ENCODE data around the gene OLFM1. TPM values are rescaled to one million over a fixed set of nuclear protein-coding genes. Genes with fewer than 3 reads are reported as not detected.

Gene OLFM1
- total RNA-seq, 1 experiment from 2014 or later: 3.5 TPM

DNA sequence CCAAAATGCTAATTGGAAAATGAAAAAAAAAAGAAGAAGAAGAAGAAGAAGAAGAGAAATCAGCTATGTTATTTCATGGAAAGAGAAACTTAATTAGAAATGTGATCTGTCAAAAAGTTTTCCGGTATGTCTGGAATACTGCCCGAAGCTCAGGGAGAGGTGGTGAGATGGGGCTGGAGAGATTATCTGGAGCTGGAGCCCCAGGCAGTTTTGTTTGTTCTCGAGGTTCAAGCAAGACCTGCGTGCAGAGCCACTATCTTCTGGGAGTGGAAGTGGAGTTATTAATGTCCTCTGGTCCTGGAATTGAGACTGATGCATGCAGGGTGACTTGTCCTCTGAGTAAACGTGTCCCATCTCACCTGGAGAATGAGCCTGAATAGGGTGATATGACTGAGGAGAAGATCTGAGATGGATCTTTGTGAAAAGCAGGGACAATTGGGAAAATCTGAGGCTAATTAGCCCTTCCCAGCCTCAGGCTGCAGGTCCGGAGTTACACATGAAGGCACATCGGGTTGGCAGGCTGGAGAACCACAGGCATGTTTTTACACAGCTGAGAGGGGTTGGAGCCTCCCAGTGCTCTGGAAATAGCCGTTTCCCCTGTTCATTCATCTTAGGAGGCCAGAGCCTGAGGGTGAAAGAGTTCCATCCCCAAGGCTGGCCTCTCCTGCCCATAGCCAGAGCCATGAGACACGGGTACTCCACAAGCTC lies 70.5 kb downstream of the OLFM1 start:
- Histone ChIP-seq H3K9me3 (ENCODE audit: control insufficient read depth in 1 of 2, insufficient read depth in 1 of 2, low read depth in 1 of 2, low read length in 2 of 2) (no peaks in the 10 kb centered on the region), H3K9me2 (ENCODE audit: insufficient read depth) (no peaks in the 10 kb centered on the region), H3K9ac (ENCODE audit: low read length) (no peak overlapping the region), H2AFZ (ENCODE audit: low read depth, low read length, poor library complexity, severe bottlenecking) (no peak overlapping the region), H3K4me3 (replicated peaks in 1 of 2; ENCODE audit: low read depth in 1 of 2, low read length in 2 of 2) (no peak overlapping the region), H3K36me3 (ENCODE audit: control insufficient read depth in 1 of 2, insufficient read depth in 2 of 2, low read length in 2 of 2) (no peaks in the 10 kb centered on the region), H3K4me2 (ENCODE audit: low read length) (no peak overlapping the region), H3K79me2 (ENCODE audit: insufficient read depth, low read length) (no peaks in the 10 kb centered on the region), H3K27me3 (ENCODE audit: insufficient read depth, low read length) (peaks cover 53% of the 10 kb centered on the region), H4K20me1 (ENCODE audit: insufficient read depth) (no peaks in the 10 kb centered on the region), H3K4me1 (ENCODE audit: control insufficient read depth in 1 of 2, insufficient read depth in 2 of 2, low read length in 2 of 2) (peaks cover under 1 to 3% of the 10 kb centered on the region in 2 experiments; a peak in 3 of 4 replicates), H3K27ac (ENCODE audit: low read depth, low read length) (no peak overlapping the region)
- ATAC-seq (no peak), DNase-seq (ENCODE audit: low read depth, low spot score) (no peak)
- CTCF ChIA-PET: no interaction called here
- TF ChIP-seq ZBTB33 (IDR thresholded peaks at IDR 0.05; ENCODE audit: extremely low read depth, insufficient replicate concordance, low read length): no peak
- TF ChIP-seq REST (IDR thresholded peaks at IDR 0.05; ENCODE audit: low read depth): no peak
- no peak for TF ChIP-seq YY1 (IDR thresholded peaks at IDR 0.05; ENCODE audit: extremely low read depth, insufficient replicate concordance, low read depth, low read length)
- TF ChIP-seq RAD21 (IDR thresholded peaks at IDR 0.05; ENCODE audit: low read depth): no peak
- intact Hi-C loops (cut with micrococcal nuclease): no loop called here
- POLR2A ChIA-PET: no interaction called here
- BruUV-seq (replicated peaks): no TSS peak
- RAD21 ChIA-PET (ENCODE audit: low non-redundant PET in 1 of 2, low total read pairs in 2 of 2, uncharacterized antibody in 2 of 2, unreplicated experiment in 2 of 2): no interaction called here
